Activated CD8-positive, alpha-beta T cell treated with anti-CD3 and anti-CD28 coated beads for 36 hours (primary cell): ENCODE results near the gene MACROD2. TPM values are rescaled to one million over a fixed set of nuclear protein-coding genes. Genes with fewer than 3 reads are reported as not detected.

Source experiments
- ATAC-seq: fragments of 200-7000 bp; cut with Tn5 transposase; one replicate; pipeline ENCODE4 v1.10.0; 2021; ENCODE audit warnings: mild to moderate bottlenecking, moderate library complexity
- CTCF ChIA-PET: fragments of 350-600 bp; sonication (Branson Sonifier 250); formaldehyde crosslinking; loops from one replicate; lab custom pipeline; 2021; ENCODE audit warnings: antibody characterized with exemption; lab: Charles Lee
- POLR2A ChIA-PET: fragments of 350-600 bp; sonication (Branson Sonifier 250); formaldehyde crosslinking; loops from one replicate; lab custom pipeline; 2021; ENCODE audit warnings: antibody characterized with exemption; lab: Charles Lee
- DNase-seq: peaks from one replicate; pipeline ENCODE4 v3.0.0-alpha.2; 2020
- H3K27ac Mint-ChIP-seq: one replicate; pipeline ENCODE4 v1.8.0; 2021; ENCODE audit warnings: mild to moderate bottlenecking, mixed read lengths
- H3K27me3 Mint-ChIP-seq: one replicate; pipeline ENCODE4 v1.8.0; 2021; ENCODE audit warnings: mixed read lengths
- H3K36me3 Mint-ChIP-seq: one replicate; pipeline ENCODE4 v1.8.0; 2021; ENCODE audit warnings: low read depth, mixed read lengths
- H3K4me1 Mint-ChIP-seq: one replicate; pipeline ENCODE4 v1.8.0; 2021; ENCODE audit warnings: low read depth, mixed read lengths
- H3K4me3 Mint-ChIP-seq: one replicate; pipeline ENCODE4 v1.8.0; 2021; ENCODE audit warnings: mild to moderate bottlenecking, moderate library complexity, mixed read lengths
- H3K9me3 Mint-ChIP-seq: one replicate; pipeline ENCODE4 v1.8.0; 2021; ENCODE audit warnings: mixed read lengths
- intact Hi-C: fragments of 100-400 bp; cut with micrococcal nuclease; formaldehyde crosslinking; loops from one replicate; pipeline ENCODE4 v1.10.0; 2022
- total RNA-seq, 2 experiments: library from RNA; stranded (reverse); gene quantifications; one replicate each; pipeline ENCODE4 v1.2.3, GENCODE V29; 2021
- TF ChIP-seq, protein P1 (sequence below): fragments of 200-600 bp; IDR thresholded peaks from one replicate; pipeline ENCODE4 v1.8.0; 2022; ENCODE audit warnings: antibody characterized with exemption, mild to moderate bottlenecking

MACROD2 gene
- total RNA-seq, 2 experiments from 2014 or later = not detected

DNA sequence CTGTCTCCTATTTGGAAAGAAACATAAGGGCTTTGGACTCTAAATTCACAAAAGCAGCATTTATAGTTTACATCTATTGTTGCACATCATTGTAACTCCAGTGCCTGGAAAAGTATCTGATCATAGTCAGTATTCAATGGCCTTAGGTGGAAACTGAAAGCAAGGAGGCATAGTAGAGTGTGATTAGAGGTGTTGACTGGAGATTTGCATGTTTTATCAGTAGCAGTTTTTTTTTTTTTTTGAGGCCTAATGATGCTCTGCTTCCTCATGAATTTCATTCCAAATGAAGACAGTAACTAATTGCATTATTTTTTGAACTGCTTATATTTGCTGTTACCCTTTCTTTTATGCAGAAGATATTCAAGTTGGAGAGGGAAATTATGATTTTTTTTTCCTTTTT, 555.3 kb downstream of the MACROD2 start:
- Mint-ChIP-seq H3K27ac (no peak overlapping the region), H3K4me1 (no peaks in the 10 kb centered on the region), H3K9me3 (peaks cover 1% of the 10 kb centered on the region), H3K27me3 (no peaks in the 10 kb centered on the region), H3K4me3 (no peak overlapping the region), H3K36me3 (no peaks in the 10 kb centered on the region)
- intact Hi-C loops = no loop called here
- TF ChIP-seq, protein P1, sequence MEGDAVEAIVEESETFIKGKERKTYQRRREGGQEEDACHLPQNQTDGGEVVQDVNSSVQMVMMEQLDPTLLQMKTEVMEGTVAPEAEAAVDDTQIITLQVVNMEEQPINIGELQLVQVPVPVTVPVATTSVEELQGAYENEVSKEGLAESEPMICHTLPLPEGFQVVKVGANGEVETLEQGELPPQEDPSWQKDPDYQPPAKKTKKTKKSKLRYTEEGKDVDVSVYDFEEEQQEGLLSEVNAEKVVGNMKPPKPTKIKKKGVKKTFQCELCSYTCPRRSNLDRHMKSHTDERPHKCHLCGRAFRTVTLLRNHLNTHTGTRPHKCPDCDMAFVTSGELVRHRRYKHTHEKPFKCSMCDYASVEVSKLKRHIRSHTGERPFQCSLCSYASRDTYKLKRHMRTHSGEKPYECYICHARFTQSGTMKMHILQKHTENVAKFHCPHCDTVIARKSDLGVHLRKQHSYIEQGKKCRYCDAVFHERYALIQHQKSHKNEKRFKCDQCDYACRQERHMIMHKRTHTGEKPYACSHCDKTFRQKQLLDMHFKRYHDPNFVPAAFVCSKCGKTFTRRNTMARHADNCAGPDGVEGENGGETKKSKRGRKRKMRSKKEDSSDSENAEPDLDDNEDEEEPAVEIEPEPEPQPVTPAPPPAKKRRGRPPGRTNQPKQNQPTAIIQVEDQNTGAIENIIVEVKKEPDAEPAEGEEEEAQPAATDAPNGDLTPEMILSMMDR = no peak
- DNase-seq = no peak
- CTCF ChIA-PET = no interaction called here
- ATAC-seq = no peak
- POLR2A ChIA-PET = no interaction called here

DNA sequence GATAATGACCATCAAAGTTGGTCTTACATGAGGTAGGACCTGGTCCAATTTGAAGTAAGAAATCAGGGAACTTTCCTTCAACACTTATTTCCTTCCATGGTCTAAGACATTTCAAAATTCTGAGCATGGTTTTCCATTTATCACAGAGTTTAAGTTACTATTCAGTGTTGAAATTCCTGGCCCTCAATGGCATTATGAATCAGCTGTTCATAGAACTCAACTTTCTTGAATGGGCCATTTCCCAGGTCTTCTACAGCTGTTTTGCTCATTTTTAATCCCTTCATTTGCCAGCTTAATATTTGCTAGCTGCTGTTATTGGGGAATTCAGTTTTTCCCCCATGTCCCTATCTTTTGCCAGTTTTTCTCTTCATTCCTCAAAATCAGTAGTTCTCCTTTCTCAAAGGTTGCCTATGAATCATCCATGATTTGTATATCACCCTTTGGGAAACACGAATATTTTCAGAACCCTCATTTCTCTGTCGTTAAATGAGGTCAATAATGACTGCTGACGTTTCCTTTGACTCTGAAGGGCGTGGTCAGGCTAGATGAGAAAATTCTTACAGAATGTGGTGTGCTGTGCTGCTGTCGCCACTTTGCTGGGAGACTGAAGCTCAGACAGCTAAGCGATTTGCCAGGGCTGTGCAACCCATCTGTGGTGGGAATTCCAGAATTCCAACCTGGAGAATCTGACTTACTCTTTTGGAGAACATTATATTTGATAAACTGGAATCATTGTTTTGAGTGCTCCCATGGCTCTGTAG, 558.6 kb downstream of the MACROD2 start:
- TF ChIP-seq, protein P1 = no peak
- POLR2A ChIA-PET = no interaction called here
- no peak for DNase-seq
- Mint-ChIP-seq H3K9me3 (no peaks in the 10 kb centered on the region), H3K4me3 (no peak overlapping the region), H3K36me3 (no peaks in the 10 kb centered on the region), H3K27me3 (no peaks in the 10 kb centered on the region), H3K27ac (no peak overlapping the region), H3K4me1 (no peaks in the 10 kb centered on the region)
- no peak for ATAC-seq
- CTCF ChIA-PET = no interaction called here
- intact Hi-C loops = no loop called here

DNA sequence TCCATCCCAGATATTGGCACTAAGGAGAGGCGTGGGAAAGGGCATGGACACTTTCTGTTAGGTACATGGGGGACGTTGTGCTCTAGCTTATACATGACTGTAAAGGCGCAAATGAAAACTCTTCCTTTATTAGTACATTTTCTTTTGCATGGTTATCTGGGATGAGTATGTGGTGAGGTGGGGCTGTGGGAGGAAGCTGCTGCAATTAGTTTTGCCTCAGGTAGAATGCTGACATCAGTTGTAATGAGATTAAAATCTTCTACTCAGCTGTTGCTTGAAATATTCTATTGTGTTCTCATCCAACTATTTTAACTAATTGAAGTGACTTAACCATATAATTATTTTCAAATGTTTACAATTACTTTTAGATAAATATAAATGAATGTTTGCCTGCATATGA, 560.4 kb downstream of the MACROD2 start:
- DNase-seq (no peak), ATAC-seq (no peak)
- ChIA-PET CTCF (no interaction called here), POLR2A (no interaction called here)
- no peaks in the 10 kb centered on the region for H3K36me3 Mint-ChIP-seq
- H3K4me3 Mint-ChIP-seq = no peak overlapping the region
- no peak overlapping the region for H3K27ac Mint-ChIP-seq
- no peaks in the 10 kb centered on the region for H3K9me3 Mint-ChIP-seq
- H3K4me1 Mint-ChIP-seq = no peaks in the 10 kb centered on the region
- H3K27me3 Mint-ChIP-seq = no peaks in the 10 kb centered on the region
- intact Hi-C loops = no loop called here
- TF ChIP-seq, protein P1 = no peak

DNA sequence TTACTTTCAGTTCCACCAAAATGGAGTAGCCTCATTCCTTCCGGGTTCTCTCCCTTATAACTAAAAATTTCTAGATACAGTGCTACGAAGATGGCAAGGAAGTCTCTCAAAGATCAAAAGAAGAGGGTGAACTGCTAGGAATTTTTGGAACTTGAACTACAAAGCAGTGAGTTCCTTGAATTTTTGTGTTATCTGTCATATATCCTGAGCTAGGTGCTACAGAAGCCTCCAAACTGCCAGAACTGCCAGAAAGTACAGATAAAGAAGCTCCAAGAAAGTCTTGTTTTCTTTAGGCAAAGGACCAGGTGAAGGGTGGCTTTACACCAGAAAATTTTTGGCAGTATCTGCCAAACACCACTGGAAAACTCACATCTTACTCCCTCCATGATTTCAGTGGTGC, 560.9 kb downstream of the MACROD2 start:
- Mint-ChIP-seq H3K4me1 (no peaks in the 10 kb centered on the region), H3K4me3 (no peak overlapping the region), H3K27ac (no peak overlapping the region), H3K27me3 (no peaks in the 10 kb centered on the region), H3K9me3 (no peaks in the 10 kb centered on the region), H3K36me3 (no peaks in the 10 kb centered on the region)
- ChIA-PET POLR2A (no interaction called here), CTCF (no interaction called here)
- no peak for ATAC-seq
- TF ChIP-seq, protein P1 = no peak
- DNase-seq = no peak
- intact Hi-C loops = no loop called here

DNA sequence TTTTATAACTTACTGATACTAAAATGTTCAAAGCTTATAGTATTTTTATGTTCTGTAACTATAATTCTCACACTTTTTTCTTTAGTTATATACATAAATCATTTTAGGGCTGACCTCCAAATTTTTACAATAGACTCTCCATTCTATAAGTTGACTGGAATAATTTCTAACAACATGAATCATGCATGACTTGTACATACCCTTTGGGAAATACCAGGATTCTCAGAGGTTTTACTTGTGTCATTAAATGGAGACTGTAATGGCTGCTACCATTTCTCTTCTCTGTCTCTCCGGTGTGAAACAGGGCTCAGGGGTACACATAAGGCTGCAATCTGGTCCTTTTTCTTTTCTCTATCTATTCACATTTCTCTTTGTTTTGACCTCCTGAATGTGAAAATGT, 564.3 kb downstream of the MACROD2 start:
- ChIA-PET POLR2A (interaction anchor here (0.7 kb wide), 1 partner anchor 12 kb away, joined by 3 read pairs; no protein-coding TSS in a partner anchor), CTCF (no interaction called here)
- H3K27me3 Mint-ChIP-seq = no peaks in the 10 kb centered on the region
- peaks cover 6% of the 10 kb centered on the region for H3K9me3 Mint-ChIP-seq
- TF ChIP-seq, protein P1 = no peak
- intact Hi-C loops = no loop called here
- DNase-seq = no peak
- H3K36me3 Mint-ChIP-seq = no peaks in the 10 kb centered on the region
- no peak overlapping the region for H3K27ac Mint-ChIP-seq
- H3K4me1 Mint-ChIP-seq = no peaks in the 10 kb centered on the region
- no peak overlapping the region for H3K4me3 Mint-ChIP-seq
- ATAC-seq = no peak
